Cerebellar cortex (tissue), 1 donor: Measurements from ENCODE around the gene TRIM27.
A peak's percentile ranks its signal among the peaks of the same experiment; 100 is the strongest.
"Not testable (repeated sequence)": the region's sequence is repeated elsewhere in the genome, so short reads cannot be mapped to it uniquely, and the experiment has no call there.

Experiments
- DNase-seq: peaks from one replicate; pipeline ENCODE4 v3.0.0-alpha.2; 2015; ENCODE audit warnings: low spot score

TRIM27 gene

GRCh38 chr6:28864326-28864923, 59.4 kb downstream of the TRIM27 start:
- DNase-seq, result peak; percentile 85

- DNase-seq, result peak; percentile 86
Measured at GRCh38 chr6:28863604-28864325, 60.0 kb downstream of the TRIM27 start.

- DNase-seq, result no peak
Measured at GRCh38 chr6:28862077-28862476, 61.7 kb downstream of the TRIM27 start.

- DNase-seq, result no peak
Measured at GRCh38 chr6:28861339-28861738, 62.4 kb downstream of the TRIM27 start.

- no peak for DNase-seq
Measured at GRCh38 chr6:28860581-28860980, 63.2 kb downstream of the TRIM27 start.

- no peak for DNase-seq
Measured at GRCh38 chr6:28858963-28859362, 64.8 kb downstream of the TRIM27 start.

- no peak for DNase-seq
Measured at GRCh38 chr6:28856620-28857005, 67.2 kb downstream of the TRIM27 start.

GRCh38 chr6:28854405-28854804, 69.4 kb downstream of the TRIM27 start:
- DNase-seq, result not testable (repeated sequence)
